IPS-NIHi7 (cell line): ENCODE data around the gene SMIM8.
"Not testable (repeated sequence)": the region's sequence is repeated elsewhere in the genome, so short reads cannot be mapped to it uniquely, and the experiment has no call there.

Experiments
- DNase-seq: peaks from one replicate; pipeline ENCODE4 v3.0.0; 2012; ENCODE audit warnings: mixed read lengths; ENCODE audit errors: extremely low spot score

SMIM8 gene, protein sequence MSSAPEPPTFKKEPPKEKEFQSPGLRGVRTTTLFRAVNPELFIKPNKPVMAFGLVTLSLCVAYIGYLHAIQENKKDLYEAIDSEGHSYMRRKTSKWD

DNA sequence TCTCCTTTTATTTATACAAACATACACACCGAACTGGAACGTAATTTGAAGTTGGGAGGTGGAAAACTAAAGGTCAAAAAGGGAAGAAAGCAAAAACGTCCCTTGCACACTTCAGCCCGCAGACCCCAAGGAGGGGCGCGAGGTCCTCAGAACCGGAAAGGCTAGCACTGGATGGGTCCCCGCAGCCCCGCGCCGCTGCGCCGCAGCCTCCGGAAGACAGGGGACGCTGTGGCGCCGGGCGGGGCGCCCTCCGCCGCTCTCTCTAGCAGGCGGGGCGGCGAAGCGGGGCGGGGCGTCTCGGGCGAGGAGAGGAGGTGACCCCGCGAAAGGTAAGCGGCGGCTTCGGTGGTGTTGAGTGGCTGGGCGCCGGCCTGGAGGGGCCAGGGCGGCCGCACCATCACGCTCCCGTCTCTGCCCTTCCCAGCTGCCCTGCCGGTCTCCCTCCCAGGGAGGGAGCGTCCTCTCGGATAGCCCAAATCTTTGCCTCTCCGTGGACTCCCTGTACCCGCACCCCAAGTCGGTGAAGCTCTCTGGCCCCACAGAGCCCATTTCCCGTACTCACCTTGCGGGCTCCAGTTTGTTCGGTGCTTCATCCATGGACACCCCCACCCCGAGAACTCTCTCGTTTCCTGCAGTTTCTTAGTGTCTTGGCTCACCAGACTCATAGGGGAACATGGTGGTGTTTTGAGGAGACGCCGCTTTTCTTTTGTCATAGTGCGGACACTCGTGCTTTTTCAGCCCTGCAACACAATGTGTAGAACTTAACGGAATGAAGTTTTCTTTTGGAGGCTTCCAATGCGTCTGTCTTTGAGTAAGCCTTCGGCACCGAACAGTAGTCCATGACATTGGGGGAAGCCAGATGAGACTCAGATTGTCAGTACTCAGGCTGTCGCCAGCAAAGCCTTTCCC, at the start of gene SMIM8:
Gene SMIM8, plus strand, starts transcription at position 285 of the 909 bp plus-strand sequence. CDS start 14,444 bp downstream, outside the sequence.
- peak; percentile 95 for DNase-seq

DNA sequence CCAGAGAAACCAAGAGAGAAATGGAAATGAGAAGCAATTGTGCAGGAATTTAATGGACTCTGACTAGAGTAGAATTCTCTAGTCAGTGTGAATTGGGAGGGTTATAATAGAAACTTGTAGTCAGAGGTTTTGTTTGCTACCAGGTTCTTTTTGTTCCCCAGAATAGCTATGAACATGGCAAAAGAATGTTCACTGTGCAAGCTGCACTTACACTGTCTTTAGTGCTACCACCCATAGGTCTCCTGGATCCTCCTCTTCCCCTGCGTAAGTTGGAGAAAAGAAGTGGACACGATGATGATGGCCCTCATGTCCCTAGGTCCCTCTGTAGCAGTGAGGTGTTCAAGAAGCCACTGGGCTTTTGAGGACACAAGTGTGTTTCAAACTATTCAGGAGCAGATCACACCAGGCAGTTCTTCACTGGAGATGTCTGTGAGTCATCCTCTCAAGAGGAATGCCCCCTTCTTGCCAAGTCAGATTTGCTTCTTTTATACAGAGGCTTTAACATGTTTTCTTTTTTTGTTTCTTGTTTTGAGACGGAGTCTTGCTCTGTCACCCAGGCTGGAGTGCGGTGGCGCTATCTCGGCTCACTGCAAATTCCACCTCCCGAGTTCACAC, 47.6 kb upstream of the SMIM8 start:
- DNase-seq: no peak

DNA sequence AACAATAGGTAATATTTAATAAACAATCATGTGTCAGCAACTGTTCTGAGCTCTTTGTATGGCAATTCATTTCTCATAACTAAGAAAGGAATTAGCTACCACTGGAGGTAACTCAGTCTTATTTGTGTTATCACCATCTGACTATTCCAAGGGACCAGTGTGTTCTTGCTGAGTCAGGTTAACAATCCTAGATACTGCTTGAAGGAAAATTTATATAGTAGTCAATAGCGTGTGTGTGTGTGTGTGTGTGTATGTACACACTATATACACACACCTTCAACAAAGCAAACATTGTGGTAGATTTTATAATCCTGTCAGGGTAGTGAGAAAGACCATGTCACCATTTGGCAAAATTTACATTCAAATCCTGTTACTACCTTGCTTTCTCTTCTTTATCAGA, 45.8 kb upstream of the SMIM8 start:
- DNase-seq: no peak

DNA sequence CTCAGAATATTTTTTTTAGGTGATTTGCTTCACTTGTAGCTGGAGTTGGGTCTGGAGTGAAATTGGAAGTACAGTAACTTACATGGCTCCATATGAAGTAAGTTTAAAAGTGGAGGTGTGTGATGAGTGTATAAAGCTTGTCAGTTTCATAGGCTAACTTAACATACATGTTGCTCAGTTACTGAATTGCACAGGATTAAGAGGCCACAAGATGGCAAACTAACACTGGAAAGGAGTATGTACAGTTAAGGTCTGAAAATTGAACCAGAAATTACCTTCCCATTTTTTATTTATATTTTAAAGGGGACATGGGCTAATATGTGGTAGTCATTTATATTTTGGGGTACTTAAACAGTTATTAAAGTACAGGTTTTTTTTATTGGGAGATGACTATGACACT, 45.3 kb upstream of the SMIM8 start:
- DNase-seq: no peak

DNA sequence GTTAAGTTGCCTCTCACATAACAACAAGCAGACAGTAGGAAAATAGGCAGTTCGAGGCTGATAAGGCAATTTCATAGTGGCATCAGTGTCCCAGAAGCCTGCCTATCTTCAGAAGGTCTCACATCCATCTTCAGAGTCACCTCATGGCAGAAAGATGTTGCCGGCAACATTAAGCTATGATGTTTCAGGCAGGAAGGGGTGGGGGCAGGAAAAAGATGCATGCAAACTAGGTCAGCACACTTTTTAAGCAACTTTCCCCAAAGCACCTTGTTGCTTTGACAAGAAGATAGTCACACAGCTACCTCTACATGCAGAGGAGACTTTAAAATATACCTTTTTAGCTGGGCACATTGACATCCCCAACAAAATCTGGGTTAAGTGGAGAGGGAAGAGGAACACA, 43.2 kb upstream of the SMIM8 start:
- DNase-seq: no peak

DNA sequence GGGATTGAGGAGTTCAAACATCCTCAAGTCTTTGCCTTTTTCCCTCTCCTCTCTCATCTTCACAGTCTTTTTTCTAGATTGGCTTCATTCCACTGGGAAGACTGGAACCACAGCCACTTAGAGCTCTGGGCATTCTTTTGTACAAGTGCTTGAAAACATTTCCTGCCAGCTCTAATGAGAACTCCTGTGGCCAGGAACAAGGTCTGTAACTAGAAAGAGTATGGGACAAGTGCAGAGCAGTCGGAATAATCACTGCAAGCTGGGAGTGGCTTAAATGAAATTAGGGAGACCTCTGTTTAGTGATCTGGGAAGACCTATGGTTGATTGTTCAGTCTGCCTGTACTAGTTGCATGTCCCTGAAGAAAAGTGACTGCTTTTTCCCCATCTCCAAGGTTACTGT, 41.0 kb upstream of the SMIM8 start:
- DNase-seq: no peak

DNA sequence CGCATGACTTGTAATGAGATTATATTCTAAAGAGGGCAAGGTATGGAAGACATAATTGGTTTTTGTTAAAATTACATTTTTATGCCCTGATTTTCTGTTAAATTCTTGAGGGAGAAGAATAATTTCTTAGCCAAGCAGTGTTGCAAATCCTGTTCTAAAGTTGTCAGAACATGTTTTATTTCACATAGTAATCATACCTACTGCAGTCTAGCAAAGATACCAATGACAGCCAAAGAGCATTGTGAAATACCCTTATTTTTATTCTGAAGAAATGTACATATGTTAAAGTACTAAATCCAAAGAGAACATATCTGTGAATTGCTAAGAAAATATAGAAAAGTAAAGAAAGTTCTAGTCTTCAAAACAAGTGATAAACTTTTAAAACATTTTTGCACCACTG, 39.6 kb upstream of the SMIM8 start:
- DNase-seq: no peak

DNA sequence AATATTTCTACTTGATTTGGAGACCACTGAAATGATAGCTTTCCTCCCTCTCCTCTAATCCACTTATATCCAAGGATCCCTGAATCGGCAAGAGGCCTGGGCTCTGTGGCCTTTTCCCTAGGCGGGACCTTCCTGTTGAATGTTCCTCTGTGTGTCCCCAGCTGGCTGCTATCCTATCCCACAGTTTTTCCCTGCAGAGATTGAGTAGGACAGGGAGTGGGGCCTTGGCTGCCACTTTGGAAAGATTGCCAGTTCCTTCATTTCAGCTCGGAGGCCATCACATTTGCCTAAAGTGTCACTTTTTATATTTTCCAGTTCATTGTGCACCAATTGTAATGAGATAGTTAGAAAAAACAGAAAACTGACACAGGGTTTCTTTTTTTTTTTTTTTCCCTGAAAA, 38.9 kb upstream of the SMIM8 start:
- DNase-seq: no peak

DNA sequence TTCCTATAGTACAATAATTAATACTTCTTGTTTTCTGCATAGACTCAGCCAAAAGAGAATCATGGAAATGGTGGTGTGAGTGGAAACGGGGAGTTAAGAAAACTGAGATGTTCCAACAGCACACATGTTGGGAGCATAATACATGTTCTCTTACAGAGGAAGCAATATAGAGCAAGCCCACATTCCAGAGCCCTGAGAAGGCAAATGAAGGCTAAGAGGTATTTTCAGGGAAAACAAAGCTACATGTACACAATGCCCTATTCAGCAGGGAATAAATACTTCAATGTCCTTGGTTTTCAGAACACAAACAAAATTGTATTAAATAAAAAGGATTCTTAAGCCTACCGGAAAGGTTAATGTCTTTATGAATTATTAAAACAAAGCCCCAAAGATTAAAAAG, 35.1 kb upstream of the SMIM8 start:
- no peak for DNase-seq

DNA sequence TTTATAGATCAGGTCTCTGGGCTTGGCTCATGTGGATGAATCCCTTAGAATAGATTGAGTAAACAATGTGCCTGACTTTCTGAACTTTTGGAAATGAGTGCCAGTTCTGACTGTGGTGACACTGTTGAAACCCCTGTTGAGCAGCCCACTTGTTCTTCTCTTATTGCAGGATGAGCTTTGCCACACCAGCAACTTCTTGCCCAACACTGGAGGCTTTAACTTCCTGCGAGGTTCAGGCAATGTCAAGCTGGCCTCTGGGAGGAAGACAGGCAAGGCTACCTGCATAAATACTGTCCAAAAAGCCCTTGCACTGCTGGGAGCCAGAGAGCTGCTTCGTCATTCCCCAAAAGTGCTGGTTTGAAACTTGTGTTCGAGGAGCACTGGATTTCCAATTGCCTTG, 32.8 kb upstream of the SMIM8 start:
- DNase-seq: no peak

DNA sequence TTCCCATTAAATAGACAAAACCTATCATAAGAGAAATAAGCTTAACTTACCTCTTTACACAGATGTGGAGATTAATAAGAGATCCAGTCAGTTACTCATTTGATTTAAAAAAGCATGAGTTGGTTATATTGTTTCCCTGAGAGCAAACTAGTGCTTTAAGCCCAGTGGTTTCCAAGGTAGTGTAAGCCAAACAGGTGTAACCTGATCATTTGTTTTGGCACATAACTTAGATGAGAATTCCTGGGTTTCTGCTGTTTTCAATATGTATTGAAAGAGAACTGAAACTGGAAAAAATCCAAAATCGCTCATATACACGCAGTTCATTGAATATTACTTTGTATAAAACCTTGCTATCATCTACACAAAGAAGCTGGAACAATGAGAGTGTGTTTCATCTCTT, 30.5 kb upstream of the SMIM8 start:
- no peak for DNase-seq

DNA sequence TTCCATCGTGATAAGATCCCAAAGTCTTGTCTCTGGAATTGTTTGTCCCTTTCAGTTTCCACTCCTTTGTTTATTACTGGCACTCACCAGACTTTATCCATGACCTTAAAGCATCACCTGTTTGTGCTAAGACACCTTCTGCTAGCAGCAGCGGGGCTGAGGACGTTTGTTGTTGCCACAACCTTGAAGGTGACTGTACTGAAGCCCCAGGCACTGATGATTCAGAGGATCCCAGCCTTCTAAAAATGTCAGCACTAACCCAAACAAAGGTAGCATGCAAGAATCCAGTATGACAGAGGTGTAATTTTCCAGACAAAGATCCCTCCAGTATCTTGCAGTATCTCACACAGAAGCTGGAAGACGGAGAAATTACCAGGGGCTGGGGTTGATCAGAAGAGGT, 28.9 kb upstream of the SMIM8 start:
- DNase-seq: no peak

DNA sequence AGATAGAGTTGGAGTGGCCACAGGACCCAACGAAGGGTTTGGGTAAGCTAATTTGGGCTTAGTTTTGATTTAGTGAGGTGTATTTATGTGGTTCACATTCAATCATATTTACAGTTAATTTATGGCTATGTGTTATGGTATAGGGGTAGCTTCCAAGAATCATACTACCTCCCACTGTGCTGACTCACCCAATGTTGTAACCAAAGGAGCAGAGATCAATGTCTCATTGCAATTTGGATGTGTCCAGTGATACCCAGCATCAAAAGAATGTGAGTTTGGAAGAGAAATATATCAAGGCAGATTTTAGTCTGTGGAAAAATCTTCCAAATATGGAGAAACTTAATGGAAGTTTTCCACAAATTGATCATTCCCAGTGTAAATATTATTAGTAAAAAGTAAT, 25.3 kb upstream of the SMIM8 start:
- DNase-seq: no peak

DNA sequence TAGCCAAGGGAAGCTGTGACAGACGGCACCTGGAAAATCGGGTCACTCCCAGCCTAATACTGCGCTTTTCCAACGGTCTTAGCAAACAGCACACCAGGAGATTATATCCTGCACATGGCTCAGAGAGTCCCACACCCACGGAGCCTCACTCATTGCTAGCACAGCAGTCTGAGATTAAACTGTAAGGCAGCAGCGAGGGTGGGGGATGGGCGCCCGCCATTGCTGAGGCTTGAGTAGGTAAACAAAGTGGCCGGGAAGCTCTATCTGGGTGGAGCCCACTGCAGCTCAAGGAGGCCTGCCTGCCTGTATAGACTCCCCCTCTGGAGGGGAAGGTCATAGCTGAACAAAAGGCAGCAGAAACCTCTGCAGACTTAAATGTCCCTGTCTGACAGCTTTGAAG, 21.1 kb upstream of the SMIM8 start:
- DNase-seq: not testable (repeated sequence)

DNA sequence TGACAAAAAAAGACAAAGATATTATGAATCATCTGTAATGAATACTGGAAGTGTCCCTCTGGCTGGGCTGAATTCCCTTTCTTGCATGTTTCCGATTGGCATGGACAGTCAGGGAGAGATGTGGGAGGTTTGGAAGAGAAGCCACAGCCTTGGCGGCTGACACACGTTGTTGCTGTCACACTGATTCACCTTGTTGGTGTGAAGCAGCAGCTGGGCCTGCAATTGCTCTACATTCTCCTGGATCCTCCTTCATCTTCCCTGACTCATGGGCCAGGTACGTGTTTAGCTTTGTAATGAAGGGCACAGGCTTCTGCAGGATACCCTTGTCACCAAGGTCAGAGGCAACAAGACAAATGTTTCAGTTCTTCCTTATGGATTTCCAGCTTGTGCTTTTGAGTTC, 13.4 kb upstream of the SMIM8 start:
- DNase-seq: no peak

DNA sequence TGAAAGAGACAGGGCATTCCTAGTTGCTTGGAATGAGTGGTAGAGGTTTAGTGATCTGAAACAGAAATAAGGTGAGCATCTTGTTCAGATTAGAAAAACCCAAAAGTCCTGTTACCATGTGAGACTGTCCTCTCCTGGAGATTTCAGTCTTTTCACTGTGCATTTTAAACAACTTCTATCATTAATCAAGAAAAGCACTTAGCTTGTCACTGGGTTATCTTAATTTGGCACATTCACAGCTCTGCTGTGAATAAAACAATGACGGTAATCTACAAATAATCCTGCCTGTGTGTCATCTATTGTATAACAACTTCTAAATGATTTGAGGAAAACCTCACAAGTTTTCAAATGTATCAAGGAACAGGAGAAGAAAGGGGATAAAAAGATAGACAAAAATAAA, 9.5 kb upstream of the SMIM8 start:
- no peak for DNase-seq

DNA sequence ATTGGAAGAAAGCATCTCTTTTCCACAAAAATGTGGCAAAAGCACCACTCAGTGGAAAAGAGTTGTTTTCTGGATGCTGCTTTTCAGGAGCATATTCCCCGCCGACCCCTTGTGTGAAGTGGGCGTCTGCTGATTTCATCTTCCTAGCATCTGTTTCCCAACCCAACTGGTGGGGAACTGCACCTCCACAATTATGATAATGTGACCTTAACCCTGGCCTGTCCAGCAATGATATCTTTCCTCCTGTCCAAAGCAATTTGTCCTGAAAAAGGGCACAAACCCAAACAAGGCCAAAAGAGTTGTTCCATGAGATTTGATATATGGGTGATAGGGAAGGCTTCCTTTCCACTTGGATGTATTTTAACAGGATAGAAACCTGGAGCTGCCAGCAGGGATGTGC, 7.3 kb upstream of the SMIM8 start:
- no peak for DNase-seq

DNA sequence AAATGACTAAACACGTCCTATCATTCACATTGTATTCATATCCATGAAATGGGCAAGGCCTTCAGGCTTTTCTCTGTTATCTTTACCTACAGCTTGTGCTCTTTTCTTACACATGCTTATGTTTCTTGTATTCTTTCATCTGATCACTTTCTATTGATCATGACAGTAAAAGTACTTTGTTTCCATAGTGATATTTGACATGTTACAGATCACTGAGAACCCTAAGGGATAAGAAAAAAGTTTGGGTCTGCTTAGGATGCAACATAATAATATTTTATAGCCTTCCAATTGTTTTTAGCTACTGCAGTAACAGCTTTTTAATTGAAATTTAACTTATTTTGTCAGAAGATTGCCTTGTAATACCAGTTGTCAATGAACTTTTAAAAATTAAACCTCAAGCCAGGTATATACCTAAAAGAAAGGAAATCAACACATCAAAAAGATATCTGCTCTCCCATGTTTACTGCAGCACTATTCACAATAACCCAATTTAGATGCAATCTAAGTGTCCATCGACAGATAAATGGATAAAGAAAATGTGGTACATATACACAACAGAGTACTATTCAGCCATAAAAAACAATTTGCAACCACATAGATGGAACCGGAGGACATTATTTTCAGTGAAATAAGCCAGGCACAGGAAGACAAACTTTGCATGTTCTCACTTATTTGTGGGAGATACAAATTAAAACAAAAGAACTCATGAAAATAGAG, 3.0 kb upstream of the SMIM8 start:
- no peak for DNase-seq

DNA sequence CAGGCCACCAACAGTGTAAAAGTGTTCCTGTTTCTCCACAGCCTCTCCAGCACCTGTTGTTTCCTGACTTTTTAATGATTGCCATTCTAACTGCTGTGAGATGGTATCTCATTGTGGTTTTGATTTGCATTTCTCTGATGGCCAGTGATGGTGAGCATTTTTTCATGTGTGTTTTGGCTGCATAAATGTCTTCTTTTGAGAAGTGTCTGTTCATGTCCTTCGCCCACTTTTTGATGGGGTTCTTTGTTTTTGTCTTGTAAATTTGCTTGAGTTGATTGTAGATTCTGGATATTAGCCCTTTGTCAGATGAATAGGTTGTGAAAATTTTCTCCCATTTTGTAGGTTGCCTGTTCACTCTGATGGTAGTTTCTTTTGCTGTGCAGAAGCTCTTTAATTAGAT, 1.5 kb downstream of the SMIM8 start:
- DNase-seq: not testable (repeated sequence)

DNA sequence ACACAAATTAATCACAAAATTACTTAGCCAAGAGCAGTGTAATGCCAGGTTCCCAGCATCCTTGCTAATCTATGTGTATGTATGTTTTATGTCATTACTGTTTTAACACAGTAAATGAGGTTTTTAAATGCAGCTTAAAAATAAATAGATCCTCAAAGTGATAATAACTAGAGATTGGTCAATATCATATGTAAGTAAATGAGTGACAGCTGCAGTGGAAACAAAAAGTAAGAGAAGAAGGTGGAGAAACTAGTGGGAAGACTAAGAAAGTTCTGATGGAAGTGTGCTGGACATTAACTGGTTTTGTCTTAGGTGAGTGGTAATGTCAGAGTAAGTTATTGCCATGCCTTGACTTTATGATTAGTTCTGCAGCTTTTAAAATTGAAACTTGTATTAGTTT, 8.6 kb downstream of the SMIM8 start:
- DNase-seq: no peak

DNA sequence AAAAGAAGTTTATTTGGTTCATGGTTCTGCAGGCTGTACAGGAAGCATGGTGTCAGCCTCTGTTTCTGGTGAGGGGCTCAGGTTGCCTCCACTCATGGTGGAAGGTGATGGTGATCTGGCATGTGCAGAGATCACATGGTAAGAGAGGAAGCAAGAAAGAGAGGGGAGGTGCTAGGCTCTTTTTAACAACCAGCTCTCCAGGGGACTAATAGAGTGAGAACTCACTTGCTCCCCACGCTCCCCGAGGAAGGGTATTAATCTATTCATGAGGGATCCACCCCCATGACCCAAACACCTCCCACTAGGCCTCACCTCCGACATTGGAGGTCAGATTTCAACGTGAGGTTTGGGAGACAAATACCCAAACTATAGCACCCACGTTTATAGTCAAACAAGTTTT, 10.6 kb downstream of the SMIM8 start:
- DNase-seq: no peak

DNA sequence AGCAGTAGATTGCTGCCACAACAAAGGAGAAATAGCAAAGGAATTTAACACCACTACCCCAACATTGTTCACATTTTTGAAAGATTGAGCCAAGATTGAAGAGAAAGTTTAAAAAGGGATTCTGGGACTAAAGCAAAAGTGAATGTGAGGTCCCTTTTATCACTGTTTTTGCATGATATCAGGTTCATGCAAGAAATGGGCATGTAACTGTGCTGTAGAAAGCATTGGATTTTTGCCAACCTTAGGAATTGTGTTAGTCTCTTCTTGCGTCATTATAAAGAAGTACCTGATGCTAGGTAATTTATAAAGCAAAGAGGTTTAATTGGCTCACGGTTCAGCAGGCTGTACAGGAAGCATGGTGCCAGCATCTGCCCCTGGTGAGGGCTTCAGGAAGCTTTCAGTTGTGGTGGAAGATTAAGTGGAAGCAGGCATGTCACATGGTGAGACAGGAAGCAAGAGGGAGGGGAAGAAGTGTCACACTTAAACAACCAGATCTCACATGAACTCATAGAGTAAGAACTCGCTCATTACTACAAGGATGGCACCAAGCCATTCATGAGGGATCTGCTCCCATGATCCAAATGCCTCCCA, 11.3 kb downstream of the SMIM8 start:
- no peak for DNase-seq
